IMR-90 (cell line): Measurements from ENCODE around the gene GPAT3. TPM values are rescaled to one million over a fixed set of nuclear protein-coding genes. Genes with fewer than 3 reads are reported as not detected.

Source experiments
- ATAC-seq: fragments of 200-7000 bp; cut with Tn5 transposase; 2 replicates; pipeline ENCODE4 v1.9.1; 2020; ENCODE audit warnings: low read depth, mild to moderate bottlenecking, moderate library complexity
- BruUV-seq: library from RNA; stranded (reverse); fragments of 400-500 nt; replicated peaks from 2 replicates; lab custom pipeline; 2021; lab: Mats Ljungman, UMichigan
- CTCF ChIA-PET: fragments of 300-600 bp; formaldehyde crosslinking; extraction: SDS; loops from one replicate; lab custom pipeline; 2021; ENCODE audit warnings: antibody characterized with exemption; lab: Yijun Ruan, JAX
- POLR2A ChIA-PET: fragments of 300-600 bp; sonication (Branson Sonifier 250); formaldehyde crosslinking; loops from one replicate; lab custom pipeline; 2022; ENCODE audit warnings: antibody characterized with exemption; ENCODE audit not compliant: unreplicated experiment; lab: Charles Lee
- DNase-seq: peaks from one replicate; pipeline ENCODE4 v3.0.0; 2013
- H2AFZ ChIP-seq: replicated peaks from 2 replicates; pipeline ENCODE3; 2013; ENCODE audit warnings: low read length, mild to moderate bottlenecking; ENCODE audit not compliant: poor library complexity
- H2AK5ac ChIP-seq: 2 replicates; pipeline ENCODE4 v1.6.1; 2013; ENCODE audit warnings: low read depth, low read length, inconsistent platforms
- H2AK9ac ChIP-seq: replicated peaks from 2 replicates; pipeline ENCODE3; 2013; ENCODE audit warnings: mild to moderate bottlenecking, low read depth, low read length, moderate library complexity; ENCODE audit not compliant: poor library complexity
- H2BK120ac ChIP-seq: 2 replicates; pipeline ENCODE4 v1.6.1; 2013; ENCODE audit warnings: low read depth, low read length, inconsistent platforms
- H2BK15ac ChIP-seq: 3 replicates; pipeline ENCODE4 v1.6.1; 2013; ENCODE audit warnings: low read depth, low read length, inconsistent platforms
- H2BK20ac ChIP-seq: 2 replicates; pipeline ENCODE4 v1.6.1; 2013; ENCODE audit warnings: low read depth, mild to moderate bottlenecking, inconsistent platforms, low read length, moderate library complexity
- H2BK5ac ChIP-seq: 2 replicates; pipeline ENCODE4 v1.6.1; 2013; ENCODE audit warnings: mild to moderate bottlenecking, low read depth, low read length, inconsistent platforms; ENCODE audit not compliant: poor library complexity, severe bottlenecking
- H3K14ac ChIP-seq: replicated peaks from 2 replicates; pipeline ENCODE4 v1.6.1; 2013; ENCODE audit warnings: low read depth, low read length, inconsistent platforms
- H3K18ac ChIP-seq: 2 replicates; pipeline ENCODE4 v1.6.1; 2013; ENCODE audit warnings: low read depth, low read length, control low read depth
- H3K23ac ChIP-seq: 2 replicates; pipeline ENCODE4 v1.6.1; 2013; ENCODE audit warnings: low read depth, low read length, inconsistent platforms
- H3K27ac ChIP-seq: 2 replicates; pipeline ENCODE4 v1.5.1; 2013; ENCODE audit warnings: mild to moderate bottlenecking, control low read depth, low read length; ENCODE audit not compliant: insufficient read depth
- H3K27me3 ChIP-seq: 2 replicates; pipeline ENCODE4 v1.6.1; 2013; ENCODE audit warnings: low read length; ENCODE audit not compliant: control insufficient read depth, insufficient read depth
- H3K36me3 ChIP-seq: 2 replicates; pipeline ENCODE4 v1.6.1; 2013; ENCODE audit warnings: low read length, mixed read lengths; ENCODE audit not compliant: control insufficient read depth, insufficient read depth
- H3K4ac ChIP-seq: 2 replicates; pipeline ENCODE4 v1.6.1; 2013; ENCODE audit warnings: low read depth, low read length, inconsistent platforms
- H3K4me1 ChIP-seq: 2 replicates; pipeline ENCODE4 v1.6.1; 2013; ENCODE audit warnings: low read length, mixed read lengths; ENCODE audit not compliant: control insufficient read depth, insufficient read depth
- H3K4me2 ChIP-seq: 2 replicates; pipeline ENCODE4 v1.6.1; 2013; ENCODE audit warnings: low read depth, mild to moderate bottlenecking, control low read depth, low read length, moderate library complexity
- H3K4me3 ChIP-seq: 2 replicates; pipeline ENCODE4 v1.5.1; 2013; ENCODE audit warnings: low read depth, mild to moderate bottlenecking, control low read depth, low read length, moderate library complexity; ENCODE audit not compliant: insufficient read depth
- H3K56ac ChIP-seq: 2 replicates; pipeline ENCODE4 v1.6.1; 2013; ENCODE audit warnings: low read length, inconsistent platforms; ENCODE audit not compliant: insufficient read depth; ENCODE audit errors: extremely low read depth
- H3K79me1 ChIP-seq, 2 experiments: 2 replicates each; pipeline ENCODE4 v1.6.1; 2013; ENCODE audit warnings: low read length in 2 of 2, inconsistent platforms in 1 of 2, low read depth in 1 of 2
- H3K9ac ChIP-seq: 2 replicates; pipeline ENCODE4 v1.6.1; 2013; ENCODE audit warnings: low read depth, low read length, control low read depth
- H3K9me1 ChIP-seq: 2 replicates; pipeline ENCODE4 v1.6.1; 2013; ENCODE audit warnings: low read length, inconsistent platforms; ENCODE audit not compliant: insufficient read depth
- H3K9me3 ChIP-seq: 2 replicates; pipeline ENCODE4 v1.6.1; 2013; ENCODE audit warnings: low read length; ENCODE audit not compliant: control insufficient read depth, insufficient read depth
- H4K20me1 ChIP-seq: 2 replicates; pipeline ENCODE4 v1.6.1; 2013; ENCODE audit warnings: low read length, inconsistent platforms; ENCODE audit not compliant: insufficient read depth
- H4K5ac ChIP-seq: 2 replicates; pipeline ENCODE4 v1.6.1; 2013; ENCODE audit warnings: mild to moderate bottlenecking, low read depth, low read length, control low read depth
- H4K8ac ChIP-seq, 2 experiments: 2 replicates each; pipeline ENCODE4 v1.6.1; 2013; ENCODE audit warnings: low read depth in 2 of 2, low read length in 2 of 2, control low read depth in 1 of 2, inconsistent platforms in 1 of 2
- H4K91ac ChIP-seq: 2 replicates; pipeline ENCODE4 v1.6.1; 2013; ENCODE audit warnings: low read depth, low read length, inconsistent platforms; ENCODE audit not compliant: insufficient read depth
- BHLHE40 ChIP-seq: fragments of 150-350 bp; IDR thresholded peaks from 2 replicates; pipeline ENCODE4 v1.6.1; 2016; ENCODE audit warnings: mild to moderate bottlenecking, low read depth, low read length
- CEBPB ChIP-seq: IDR thresholded peaks from 2 replicates; pipeline ENCODE4 v1.6.1; 2012; ENCODE audit warnings: low read depth, low read length, improper control_type of control experiment
- CHD1 ChIP-seq: IDR thresholded peaks from 2 replicates; pipeline ENCODE4 v1.6.1; 2012; ENCODE audit warnings: low read depth, low read length, improper control_type of control experiment
- ELK1 ChIP-seq: fragments of 150-350 bp; IDR thresholded peaks from 2 replicates; pipeline ENCODE4 v1.6.1; 2016; ENCODE audit warnings: low read depth, mild to moderate bottlenecking, low read length, moderate library complexity, borderline replicate concordance
- FOS ChIP-seq: fragments of 150-350 bp; IDR thresholded peaks from 2 replicates; pipeline ENCODE4 v1.6.1; 2016; ENCODE audit warnings: low read depth, low read length
- MAFK ChIP-seq: IDR thresholded peaks from 2 replicates; pipeline ENCODE4 v1.6.1; 2012; ENCODE audit warnings: low read depth, low read length, improper control_type of control experiment
- MAZ ChIP-seq: IDR thresholded peaks from 2 replicates; pipeline ENCODE4 v1.6.1; 2012; ENCODE audit warnings: low read depth, mild to moderate bottlenecking, low read length, improper control_type of control experiment, moderate library complexity, borderline replicate concordance
- MXI1 ChIP-seq: IDR thresholded peaks from 2 replicates; pipeline ENCODE4 v1.6.1; 2012; ENCODE audit warnings: low read depth, mild to moderate bottlenecking, low read length, moderate library complexity, borderline replicate concordance
- NFE2L2 ChIP-seq: fragments of 150-350 bp; IDR thresholded peaks from 2 replicates; pipeline ENCODE4 v1.6.1; 2016; ENCODE audit warnings: low read depth, mild to moderate bottlenecking, low read length
- POLR2A ChIP-seq: IDR thresholded peaks from 2 replicates; pipeline ENCODE4 v1.6.1; 2012; ENCODE audit warnings: mild to moderate bottlenecking, low read depth, low read length
- RAD21 ChIP-seq: IDR thresholded peaks from 2 replicates; pipeline ENCODE4 v1.6.1; 2012; ENCODE audit warnings: low read length, improper control_type of control experiment
- RCOR1 ChIP-seq: IDR thresholded peaks from 2 replicates; pipeline ENCODE4 v1.6.1; 2012; ENCODE audit warnings: mild to moderate bottlenecking, low read length, improper control_type of control experiment; ENCODE audit not compliant: insufficient replicate concordance
- RFX5 ChIP-seq: IDR thresholded peaks from 2 replicates; pipeline ENCODE4 v1.8.0; 2012; ENCODE audit warnings: low read depth, mild to moderate bottlenecking, low read length, moderate library complexity
- SMC3 ChIP-seq: fragments of 150-350 bp; IDR thresholded peaks from 2 replicates; pipeline ENCODE4 v1.6.1; 2016; ENCODE audit warnings: low read depth, mild to moderate bottlenecking, antibody characterized with exemption, low read length, moderate library complexity
- WGBS, 2 experiments: methylation state at CpG; one replicate each; pipeline versions ENCODE4 v1.1.5 to v1.1.7; 2013; ENCODE audit warnings: missing lambda C conversion rate in 2 of 2; ENCODE audit not compliant: insufficient read length in 1 of 2; ENCODE audit errors: extremely low coverage in 2 of 2; 5-methylcytosine and 5-hydroxymethylcytosine counted together
- dilution Hi-C: fragments of 300-500 bp; cut with HindIII; formaldehyde crosslinking; loops from one replicate; pipeline ENCODE4 v1.14.3; 2018; ENCODE audit warnings: low sequenced_read_pairs; ENCODE audit not compliant: unreplicated experiment
- in situ Hi-C: fragments of 300-500 bp; cut with MboI; formaldehyde crosslinking; loops from 3 replicates; pipeline ENCODE4 v1.14.3; 2019; ENCODE audit warnings: low sequenced_read_pairs, inconsistent platforms, mixed read lengths
- intact Hi-C: fragments of 100-400 bp; cut with micrococcal nuclease; formaldehyde crosslinking; loops from 2 replicates; pipeline ENCODE4 v1.10.0; 2022
- polyA plus RNA-seq, 3 experiments: library from polyadenylated mRNA; depleted of rRNA; stranded (reverse); fragments of >200 nt; gene quantifications; 2 replicates each; pipeline ENCODE4 v1.2.3, GENCODE V29; 2012; ENCODE audit warnings: low replicate concordance in 1 of 3
- total RNA-seq: library from RNA; depleted of rRNA; stranded (reverse); fragments of >200 nt; gene quantifications from 2 replicates; pipeline ENCODE4 v1.2.3, GENCODE V29; 2012
- TF ChIP-seq, protein P1 (sequence below): conservative IDR thresholded peaks from 2 replicates; pipeline ENCODE4 v1.5.1; 2012; ENCODE audit warnings: mild to moderate bottlenecking, low read depth, low read length, improper control_type of control experiment
- TF ChIP-seq, protein P2 (sequence below): fragments of 150-350 bp; IDR thresholded peaks from 2 replicates; pipeline ENCODE4 v1.6.1; 2017; ENCODE audit warnings: mild to moderate bottlenecking, antibody characterized with exemption, low read length, low read depth

Gene GPAT3
- total and polyA plus RNA-seq, 2 of the 4 experiments (the other 2 are of a cell fraction) = 1.3 to 2.9 TPM

DNA sequence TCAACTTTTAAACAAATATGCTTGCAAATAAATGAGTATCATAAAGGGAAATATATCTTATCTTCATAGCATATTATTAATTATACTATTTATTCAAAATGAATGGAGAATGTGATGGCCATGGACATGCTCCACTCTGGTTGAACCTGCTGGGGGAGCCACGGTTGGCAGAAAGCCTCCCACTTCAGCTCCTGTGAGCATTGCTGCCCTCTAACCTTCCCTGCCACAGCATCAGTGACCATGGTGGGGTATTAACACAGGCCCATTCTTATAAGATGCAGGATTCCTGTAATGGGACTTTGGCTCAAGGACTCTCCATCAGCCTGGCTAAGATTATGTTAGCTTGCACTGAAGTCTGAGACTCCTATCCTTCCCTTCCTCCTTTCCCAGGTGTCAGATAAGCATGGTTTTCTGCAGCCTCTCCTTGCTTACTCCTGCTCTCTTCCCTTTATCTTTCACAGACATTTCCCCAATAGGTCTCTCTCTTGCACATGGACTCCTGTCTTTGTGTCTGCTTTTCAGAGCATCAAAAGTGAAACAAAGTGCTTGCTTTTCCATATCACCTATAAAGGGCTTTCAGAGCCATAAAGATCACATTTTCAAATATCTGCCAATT lies 46.1 kb upstream of the GPAT3 start:
- H4K20me1 ChIP-seq = no peaks in the 10 kb centered on the region
- no peak overlapping the region for H2AFZ ChIP-seq
- POLR2A ChIA-PET = no interaction called here
- TF ChIP-seq BHLHE40 (no peak), RFX5 (no peak), RAD21 (no peak), MAZ (no peak), SMC3 (no peak), CEBPB (no peak), ELK1 (no peak), CHD1 (no peak), NFE2L2 (no peak), FOS (no peak), MXI1 (no peak), MAFK (no peak), POLR2A (no peak), RCOR1 (no peak)
- TF ChIP-seq, protein P1, sequence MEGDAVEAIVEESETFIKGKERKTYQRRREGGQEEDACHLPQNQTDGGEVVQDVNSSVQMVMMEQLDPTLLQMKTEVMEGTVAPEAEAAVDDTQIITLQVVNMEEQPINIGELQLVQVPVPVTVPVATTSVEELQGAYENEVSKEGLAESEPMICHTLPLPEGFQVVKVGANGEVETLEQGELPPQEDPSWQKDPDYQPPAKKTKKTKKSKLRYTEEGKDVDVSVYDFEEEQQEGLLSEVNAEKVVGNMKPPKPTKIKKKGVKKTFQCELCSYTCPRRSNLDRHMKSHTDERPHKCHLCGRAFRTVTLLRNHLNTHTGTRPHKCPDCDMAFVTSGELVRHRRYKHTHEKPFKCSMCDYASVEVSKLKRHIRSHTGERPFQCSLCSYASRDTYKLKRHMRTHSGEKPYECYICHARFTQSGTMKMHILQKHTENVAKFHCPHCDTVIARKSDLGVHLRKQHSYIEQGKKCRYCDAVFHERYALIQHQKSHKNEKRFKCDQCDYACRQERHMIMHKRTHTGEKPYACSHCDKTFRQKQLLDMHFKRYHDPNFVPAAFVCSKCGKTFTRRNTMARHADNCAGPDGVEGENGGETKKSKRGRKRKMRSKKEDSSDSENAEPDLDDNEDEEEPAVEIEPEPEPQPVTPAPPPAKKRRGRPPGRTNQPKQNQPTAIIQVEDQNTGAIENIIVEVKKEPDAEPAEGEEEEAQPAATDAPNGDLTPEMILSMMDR = no peak
- TF ChIP-seq, protein P2, sequence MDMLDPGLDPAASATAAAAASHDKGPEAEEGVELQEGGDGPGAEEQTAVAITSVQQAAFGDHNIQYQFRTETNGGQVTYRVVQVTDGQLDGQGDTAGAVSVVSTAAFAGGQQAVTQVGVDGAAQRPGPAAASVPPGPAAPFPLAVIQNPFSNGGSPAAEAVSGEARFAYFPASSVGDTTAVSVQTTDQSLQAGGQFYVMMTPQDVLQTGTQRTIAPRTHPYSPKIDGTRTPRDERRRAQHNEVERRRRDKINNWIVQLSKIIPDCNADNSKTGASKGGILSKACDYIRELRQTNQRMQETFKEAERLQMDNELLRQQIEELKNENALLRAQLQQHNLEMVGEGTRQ = no peak
- H2BK15ac ChIP-seq = no peak overlapping the region
- no peak overlapping the region for H3K9ac ChIP-seq
- no peak overlapping the region for H3K4me3 ChIP-seq
- peak overlapping the region; percentile 44; the same call in 1 of the 2 replicates for H3K4me2 ChIP-seq
- WGBS, 2 experiments = no CpG with 5 or more reads among the region's 1 CpG
- H3K9me3 ChIP-seq = no peaks in the 10 kb centered on the region
- in situ Hi-C loops = no loop called here
- dilution Hi-C loops = no loop called here
- no peaks in the 10 kb centered on the region for H3K79me1 ChIP-seq
- CTCF ChIA-PET = no interaction called here
- H2AK9ac ChIP-seq = no peak overlapping the region
- no peak overlapping the region for H3K4ac ChIP-seq
- no peak overlapping the region for H3K18ac ChIP-seq
- H3K27me3 ChIP-seq = no peaks in the 10 kb centered on the region
- H2BK5ac ChIP-seq = no peak overlapping the region
- no peaks in the 10 kb centered on the region for H3K9me1 ChIP-seq
- H2AK5ac ChIP-seq = no peak overlapping the region
- H3K23ac ChIP-seq = no peak overlapping the region
- H2BK20ac ChIP-seq = no peak overlapping the region
- ATAC-seq = no peak
- no peak overlapping the region for H4K91ac ChIP-seq
- H3K14ac ChIP-seq = no peak overlapping the region
- H3K4me1 ChIP-seq = no peaks in the 10 kb centered on the region
- intact Hi-C loops = loop anchor here (2.0 kb wide), 1 partner anchor 151 kb away; no protein-coding TSS in a partner anchor
- no peak overlapping the region for H3K27ac ChIP-seq
- H3K36me3 ChIP-seq = no peaks in the 10 kb centered on the region
- no peak overlapping the region for H4K8ac ChIP-seq
- BruUV-seq = no TSS peak
- H4K5ac ChIP-seq = no peak overlapping the region
- no peak for DNase-seq
- H2BK120ac ChIP-seq = no peak overlapping the region
- no peak overlapping the region for H3K56ac ChIP-seq
